ENCODE measurements around the gene STAT1.

- TF ChIP-seq EZH2phosphoT487 (IDR thresholded peaks at IDR 0.05; ENCODE audit: low read depth) (no peak), CTCF (IDR thresholded peaks at IDR 0.05; ENCODE audit: low read depth, low read length) (no peak)
Observed at GRCh38 chr2:190943706-190944105, 70.3 kb downstream of the STAT1 start.
